ENCODE results near the gene APOL3. TPM values are rescaled to one million over a fixed set of nuclear protein-coding genes. Genes with fewer than 3 reads are reported as not detected.

The APOL3 gene
- total RNA-seq, 2 donors from 2014 or later: 53.1 to 101 TPM

DNA sequence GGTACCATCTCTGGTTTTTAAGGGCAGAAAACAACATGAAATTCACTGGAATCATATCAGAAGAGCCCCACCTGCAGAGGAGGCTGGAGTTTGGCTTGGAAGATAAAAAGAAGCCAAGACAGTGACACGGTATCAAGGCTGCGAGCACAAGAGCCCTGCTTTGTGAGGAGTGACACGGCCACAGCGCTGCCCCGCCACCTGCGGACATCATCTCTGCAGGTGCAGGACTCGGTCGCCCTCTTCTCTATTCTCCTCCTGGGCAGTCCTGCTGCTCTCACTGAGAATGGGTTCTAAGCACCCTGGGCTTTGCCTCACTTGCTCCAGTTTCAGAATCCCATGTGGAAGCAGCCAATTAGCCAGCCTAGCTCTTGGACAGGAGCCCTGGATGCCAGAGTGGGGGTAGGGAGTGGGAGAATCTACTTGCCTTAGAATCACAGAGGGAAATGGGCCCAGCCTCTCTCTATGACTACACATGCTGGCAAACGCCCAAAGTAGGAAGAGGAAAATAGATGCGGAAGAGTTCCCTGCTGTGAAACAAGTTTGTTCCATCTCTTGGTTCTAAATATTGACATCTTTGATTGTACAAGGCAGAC, 24.0 kb upstream of the APOL3 start:
- TF ChIP-seq, protein P1, sequence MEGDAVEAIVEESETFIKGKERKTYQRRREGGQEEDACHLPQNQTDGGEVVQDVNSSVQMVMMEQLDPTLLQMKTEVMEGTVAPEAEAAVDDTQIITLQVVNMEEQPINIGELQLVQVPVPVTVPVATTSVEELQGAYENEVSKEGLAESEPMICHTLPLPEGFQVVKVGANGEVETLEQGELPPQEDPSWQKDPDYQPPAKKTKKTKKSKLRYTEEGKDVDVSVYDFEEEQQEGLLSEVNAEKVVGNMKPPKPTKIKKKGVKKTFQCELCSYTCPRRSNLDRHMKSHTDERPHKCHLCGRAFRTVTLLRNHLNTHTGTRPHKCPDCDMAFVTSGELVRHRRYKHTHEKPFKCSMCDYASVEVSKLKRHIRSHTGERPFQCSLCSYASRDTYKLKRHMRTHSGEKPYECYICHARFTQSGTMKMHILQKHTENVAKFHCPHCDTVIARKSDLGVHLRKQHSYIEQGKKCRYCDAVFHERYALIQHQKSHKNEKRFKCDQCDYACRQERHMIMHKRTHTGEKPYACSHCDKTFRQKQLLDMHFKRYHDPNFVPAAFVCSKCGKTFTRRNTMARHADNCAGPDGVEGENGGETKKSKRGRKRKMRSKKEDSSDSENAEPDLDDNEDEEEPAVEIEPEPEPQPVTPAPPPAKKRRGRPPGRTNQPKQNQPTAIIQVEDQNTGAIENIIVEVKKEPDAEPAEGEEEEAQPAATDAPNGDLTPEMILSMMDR (IDR thresholded peaks at IDR 0.05): no peak
- H3K4me3 ChIP-seq: no peak overlapping the region
- H3K9me3 ChIP-seq: no peaks in the 10 kb centered on the region
- DNase-seq (ENCODE audit: low spot score): no peak
- no peak for ATAC-seq (ENCODE audit: insufficient number of reproducible peaks, low FRiP score, low read depth)
- H3K27ac ChIP-seq: no peak overlapping the region
- H3K4me1 ChIP-seq (ENCODE audit: control insufficient read depth in 1 of 2, low read depth in 2 of 2): no peaks in the 10 kb centered on the region
- no peaks in the 10 kb centered on the region for H3K27me3 ChIP-seq (replicated peaks; ENCODE audit: insufficient read depth)
- H3K36me3 ChIP-seq: no peaks in the 10 kb centered on the region

DNA sequence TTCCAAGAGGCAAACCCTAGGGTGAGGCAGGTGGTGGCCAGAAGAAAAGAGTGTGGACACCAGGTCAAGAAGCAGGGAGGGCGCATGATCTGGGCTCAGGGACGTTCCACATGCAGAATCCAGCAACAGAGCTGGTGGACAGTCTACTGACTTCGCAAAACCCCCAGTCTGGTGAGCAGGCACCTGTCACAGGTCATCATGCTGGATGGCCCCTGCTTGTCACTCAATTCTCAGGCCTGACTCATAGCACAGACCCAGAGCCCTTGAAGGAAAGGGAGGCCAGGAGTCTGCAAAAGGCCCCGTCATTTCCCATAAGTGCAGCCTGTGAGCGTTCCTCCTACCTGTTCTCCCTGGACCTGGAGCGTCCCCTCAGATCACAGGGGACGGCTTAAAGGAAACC, 22.9 kb upstream of the APOL3 start:
- ATAC-seq (ENCODE audit: insufficient number of reproducible peaks, low FRiP score, low read depth): no peak

DNA sequence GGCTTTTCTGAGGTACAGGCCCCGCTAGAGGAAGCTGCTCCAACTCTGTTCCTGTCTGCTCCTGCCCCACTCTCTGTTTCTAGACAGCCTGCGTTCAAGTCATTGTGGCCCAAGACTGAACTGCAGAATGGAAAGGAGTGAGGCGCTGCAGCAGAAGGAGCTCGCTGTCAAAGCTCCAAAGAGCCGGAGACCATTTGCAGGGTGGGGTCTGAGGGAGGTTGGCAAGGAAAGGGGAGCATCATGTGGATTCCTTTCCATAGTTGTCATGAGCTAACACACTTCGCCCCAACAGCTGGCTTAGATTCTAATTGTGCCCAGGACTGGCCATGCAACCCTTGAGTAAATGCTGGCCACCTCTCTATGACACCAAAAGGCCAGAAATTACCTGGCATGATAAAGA, 22.3 kb upstream of the APOL3 start:
- Histone ChIP-seq H3K9me3 (no peaks in the 10 kb centered on the region), H3K36me3 (no peaks in the 10 kb centered on the region), H3K4me1 (ENCODE audit: control insufficient read depth in 1 of 2, low read depth in 2 of 2) (no peaks in the 10 kb centered on the region), H3K27ac (no peak overlapping the region), H3K27me3 (replicated peaks; ENCODE audit: insufficient read depth) (no peaks in the 10 kb centered on the region), H3K4me3 (no peak overlapping the region)
- ATAC-seq (ENCODE audit: insufficient number of reproducible peaks, low FRiP score, low read depth) (no peak), DNase-seq (ENCODE audit: low spot score) (no peak)
- TF ChIP-seq, protein P1 (IDR thresholded peaks at IDR 0.05): no peak

More for the DNA sequence above, 22.9 kb upstream of the APOL3 start:
- no peaks in the 10 kb centered on the region for H3K27me3 ChIP-seq (replicated peaks; ENCODE audit: insufficient read depth)
- no peaks in the 10 kb centered on the region for H3K36me3 ChIP-seq
- DNase-seq (ENCODE audit: low spot score): no peak
- no peaks in the 10 kb centered on the region for H3K4me1 ChIP-seq (ENCODE audit: control insufficient read depth in 1 of 2, low read depth in 2 of 2)
- no peak overlapping the region for H3K27ac ChIP-seq
- TF ChIP-seq, protein P1 (IDR thresholded peaks at IDR 0.05): no peak
- H3K9me3 ChIP-seq: no peaks in the 10 kb centered on the region
- H3K4me3 ChIP-seq: no peak overlapping the region

DNA sequence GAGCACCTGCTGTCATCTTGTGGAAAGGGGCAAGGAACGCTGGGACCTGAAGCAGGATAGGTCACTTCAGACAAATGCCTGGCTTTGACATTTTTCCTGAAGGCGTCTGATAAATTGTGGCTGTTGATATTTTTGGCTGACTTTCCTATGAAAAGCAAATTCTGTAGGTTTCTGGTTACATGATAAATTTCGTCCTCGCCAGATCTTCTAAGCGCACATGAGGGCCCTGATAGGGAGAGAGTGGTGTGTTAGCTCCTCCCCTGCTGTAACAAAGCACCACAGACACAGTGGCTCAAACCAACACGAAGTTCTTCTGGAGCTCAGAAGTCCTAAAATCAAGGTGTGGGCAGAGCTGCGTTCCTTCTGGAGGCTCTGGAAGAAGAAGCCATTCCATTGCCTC, 21.5 kb upstream of the APOL3 start:
- DNase-seq (ENCODE audit: low spot score) (no peak), ATAC-seq (ENCODE audit: insufficient number of reproducible peaks, low FRiP score, low read depth) (no peak)
- Histone ChIP-seq H3K27me3 (replicated peaks; ENCODE audit: insufficient read depth) (no peaks in the 10 kb centered on the region), H3K36me3 (no peaks in the 10 kb centered on the region), H3K9me3 (no peaks in the 10 kb centered on the region), H3K4me1 (ENCODE audit: control insufficient read depth in 1 of 2, low read depth in 2 of 2) (no peaks in the 10 kb centered on the region), H3K27ac (no peak overlapping the region), H3K4me3 (no peak overlapping the region)
- TF ChIP-seq, protein P1 (IDR thresholded peaks at IDR 0.05): no peak

DNA sequence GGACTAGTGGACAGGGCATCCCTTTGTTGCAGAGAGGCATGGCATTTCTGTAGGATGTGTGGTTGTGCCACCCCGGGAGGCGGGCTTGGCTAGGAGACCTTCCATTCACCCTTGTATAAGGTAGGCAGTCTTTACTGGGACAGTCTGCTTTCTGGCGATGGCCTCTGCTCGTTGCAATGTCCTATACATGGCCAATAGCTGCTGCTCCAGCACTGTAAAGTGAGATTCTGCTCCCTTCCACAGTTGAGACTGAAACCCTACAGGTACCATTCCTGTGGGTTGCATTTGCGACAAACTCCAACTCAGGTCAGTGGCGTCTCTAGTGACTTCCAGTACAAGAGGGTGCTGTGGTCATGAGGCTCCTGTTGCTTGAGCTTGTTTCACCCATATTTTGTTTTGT, 20.4 kb upstream of the APOL3 start:
- no peak overlapping the region for H3K4me3 ChIP-seq
- H3K27me3 ChIP-seq (replicated peaks; ENCODE audit: insufficient read depth): no peaks in the 10 kb centered on the region
- no peaks in the 10 kb centered on the region for H3K9me3 ChIP-seq
- TF ChIP-seq, protein P1 (IDR thresholded peaks at IDR 0.05): no peak
- H3K4me1 ChIP-seq (ENCODE audit: control insufficient read depth in 1 of 2, low read depth in 2 of 2): no peaks in the 10 kb centered on the region
- DNase-seq (ENCODE audit: low spot score) (no peak), ATAC-seq (ENCODE audit: insufficient number of reproducible peaks, low FRiP score, low read depth) (no peak)
- H3K36me3 ChIP-seq: no peaks in the 10 kb centered on the region
- H3K27ac ChIP-seq: no peak overlapping the region

Data from thoracic aorta (tissue), 2 donors.